CD4-positive, CD25-positive, alpha-beta regulatory T cell (primary cell): ENCODE data around the gene CERS6. TPM values are rescaled to one million over a fixed set of nuclear protein-coding genes. Genes with fewer than 3 reads are reported as not detected.

Experiments used
- ATAC-seq, 2 donors: fragments of 150-1000 bp; cut with Tn5 transposase; one replicate each; pipeline ENCODE4 v1.10.0; 2021; ENCODE audit warnings: low read depth in 2 of 2, moderate number of reproducible peaks in 2 of 2, moderate library complexity in 1 of 2
- DNase-seq, 3 donors: peaks; one replicate each; pipeline versions ENCODE4 v3.0.0 to v3.0.0-alpha.2; 2012 to 2022; ENCODE audit warnings: mixed read lengths in 1 of 3
- H3K27ac ChIP-seq: one replicate; pipeline ENCODE4 v1.7.0; 2013; ENCODE audit warnings: mild to moderate bottlenecking, low read length; ENCODE audit not compliant: insufficient read depth, poor library complexity, severe bottlenecking
- H3K27me3 ChIP-seq: one replicate; pipeline ENCODE4 v1.7.0; 2013; ENCODE audit warnings: low read length; ENCODE audit not compliant: control insufficient read depth, insufficient read depth
- H3K36me3 ChIP-seq: one replicate; pipeline ENCODE4 v1.7.0; 2013; ENCODE audit warnings: mild to moderate bottlenecking, low read length, moderate library complexity; ENCODE audit not compliant: control insufficient read depth, insufficient read depth
- H3K4me1 ChIP-seq: 2 replicates; pipeline ENCODE4 v1.7.0; 2013; ENCODE audit warnings: mild to moderate bottlenecking, low read length; ENCODE audit not compliant: insufficient read depth, control insufficient read depth, poor library complexity, severe bottlenecking
- H3K4me3 ChIP-seq: one replicate; pipeline ENCODE4 v1.7.0; 2013; ENCODE audit warnings: low read depth, mild to moderate bottlenecking, low read length, moderate library complexity
- H3K9me3 ChIP-seq, 2 experiments: 1 replicate in 1 of 2; 2 replicates in 1 of 2; pipeline ENCODE4 v1.7.0; 2013; ENCODE audit warnings: low read length in 2 of 2, mild to moderate bottlenecking in 1 of 2, moderate library complexity in 1 of 2; ENCODE audit not compliant: control insufficient read depth in 2 of 2
- H3K27ac Mint-ChIP-seq, 3 donors: one replicate each; pipeline ENCODE4 v1.8.0; 2020 to 2022; ENCODE audit warnings: mild to moderate bottlenecking in 3 of 3, mixed read lengths in 3 of 3, moderate library complexity in 2 of 3
- H3K27me3 Mint-ChIP-seq: one replicate; pipeline ENCODE4 v1.8.0; 2022; ENCODE audit warnings: mild to moderate bottlenecking, mixed read lengths
- H3K36me3 Mint-ChIP-seq: one replicate; pipeline ENCODE4 v1.8.0; 2020; ENCODE audit warnings: mixed read lengths
- H3K4me1 Mint-ChIP-seq, 4 donors: one replicate each; pipeline ENCODE4 v1.8.0; 2020 to 2022; ENCODE audit warnings: mixed read lengths in 4 of 4, mild to moderate bottlenecking in 1 of 4
- H3K4me3 Mint-ChIP-seq, 4 donors: one replicate each; pipeline ENCODE4 v1.8.0; 2020 to 2022; ENCODE audit warnings: mild to moderate bottlenecking in 4 of 4, mixed read lengths in 4 of 4, moderate library complexity in 3 of 4
- H3K9me3 Mint-ChIP-seq, 7 donors: one replicate each; pipeline ENCODE4 v1.8.0; 2020 to 2022; ENCODE audit warnings: mixed read lengths in 7 of 7, mild to moderate bottlenecking in 3 of 7, moderate library complexity in 2 of 7
- polyA plus RNA-seq, 4 donors: library from polyadenylated mRNA; unstranded; fragments of 300-500 nt; fragmentation: Illumina TruSeq; gene quantifications; one replicate each; pipeline ENCODE4 v1.2.3, GENCODE V29; 2021
- total RNA-seq: library from RNA; stranded (reverse); gene quantifications from one replicate; pipeline ENCODE4 v1.2.3, GENCODE V29; 2022

CERS6 gene
- total and polyA plus RNA-seq, 5 donors from 2014 or later: 1.3 to 5.3 (median 3.6) TPM

DNA sequence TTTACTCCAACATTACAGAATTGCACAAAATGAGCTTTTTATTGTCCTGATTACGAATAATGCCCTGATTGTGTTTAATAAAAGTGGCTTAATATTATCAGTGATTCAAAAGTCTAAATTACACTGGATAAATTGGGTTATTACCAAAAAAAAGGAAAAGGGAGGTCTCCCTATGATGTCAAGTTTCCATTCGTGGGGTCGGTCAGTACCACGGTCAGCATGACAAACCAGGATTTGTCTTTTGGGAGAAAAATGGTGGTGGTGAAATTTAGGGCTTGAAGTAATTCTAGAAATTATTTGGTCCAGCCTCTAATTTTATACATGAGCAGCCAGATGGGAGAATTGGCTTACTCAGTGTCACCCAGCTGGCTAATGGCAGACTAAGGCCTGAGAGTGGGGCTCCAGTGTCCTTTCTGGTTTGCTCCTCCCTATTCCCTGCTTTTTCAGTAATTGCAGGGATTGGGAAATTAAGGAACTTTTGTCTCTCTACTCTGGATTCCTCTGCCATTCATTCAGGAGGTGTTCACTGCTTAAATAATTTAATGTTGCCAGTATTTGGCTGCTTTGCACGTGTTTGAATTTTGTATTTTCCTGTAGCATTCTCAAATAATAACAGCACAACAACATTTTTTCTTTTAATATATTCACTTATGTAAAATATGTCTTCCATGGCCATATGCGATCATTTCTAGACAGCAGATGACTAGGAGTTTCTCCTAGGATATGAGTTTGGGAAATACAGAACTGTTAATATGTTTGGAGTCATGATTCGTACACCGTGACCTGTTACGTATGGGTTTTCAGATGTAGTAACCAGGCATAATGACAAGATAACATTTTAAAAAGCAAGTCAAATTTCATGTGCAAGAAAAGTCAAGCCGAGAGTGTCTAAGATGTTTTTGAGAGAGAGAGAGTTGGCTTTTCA is 217.5 kb downstream of the CERS6 start:
- H3K4me1 Mint-ChIP-seq: peaks cover 0 to 6% (median 3%) of the 10 kb centered on the region in 4 donors

DNA sequence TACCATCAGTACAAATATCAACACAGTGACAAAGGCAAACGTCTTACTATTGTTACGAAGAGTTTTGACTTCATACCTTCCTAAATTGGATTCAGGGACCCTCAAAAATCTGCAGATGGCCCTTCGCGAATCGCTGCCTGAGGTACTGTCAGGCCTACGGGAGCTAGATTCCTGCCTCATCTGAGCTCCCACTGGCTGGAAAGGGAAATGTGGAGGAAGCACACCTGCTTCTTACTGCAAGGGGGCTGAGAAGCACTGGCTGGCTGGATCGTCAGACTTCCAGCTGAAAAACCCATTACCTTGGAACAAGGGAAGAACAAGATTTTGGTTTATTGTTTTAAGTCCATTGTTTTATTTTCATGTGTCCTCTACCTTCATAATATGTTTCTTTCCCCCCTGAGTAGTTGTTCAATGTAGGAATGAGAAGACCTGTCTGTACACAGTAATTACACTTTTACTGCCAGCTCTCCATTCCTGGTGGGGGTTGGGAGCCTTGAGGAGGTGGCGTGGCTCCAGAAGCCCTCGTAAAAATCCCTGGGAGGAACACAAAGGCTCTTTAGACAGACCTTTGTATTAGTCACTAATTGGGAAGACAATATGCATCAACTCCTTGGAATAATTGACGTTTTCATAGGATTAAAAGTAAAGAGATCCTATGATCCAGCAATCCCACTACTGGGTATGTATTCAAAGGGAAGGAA is 222.2 kb downstream of the CERS6 start:
- no peak for ATAC-seq
- H3K4me3 Mint-ChIP-seq: no peak overlapping the region
- Histone ChIP-seq H3K4me1 (no peaks in the 10 kb centered on the region), H3K27ac (no peak overlapping the region), H3K36me3 (no peaks in the 10 kb centered on the region), H3K27me3 (no peaks in the 10 kb centered on the region), H3K9me3 (no peaks in the 10 kb centered on the region), H3K4me3 (no peak overlapping the region)
- no peaks in the 10 kb centered on the region for H3K4me1 Mint-ChIP-seq
- H3K36me3 Mint-ChIP-seq: peaks cover 12% of the 10 kb centered on the region
- H3K27me3 Mint-ChIP-seq: peaks cover 4% of the 10 kb centered on the region
- no peak for DNase-seq
- peaks cover 0 to 2% (median 0%) of the 10 kb centered on the region in 7 donors for H3K9me3 Mint-ChIP-seq
- H3K27ac Mint-ChIP-seq: no peak overlapping the region

More for the DNA sequence above, 217.5 kb downstream of the CERS6 start:
- no peak overlapping the region for H3K4me3 Mint-ChIP-seq
- no peak overlapping the region for H3K27ac Mint-ChIP-seq
- Histone ChIP-seq H3K27me3 (no peaks in the 10 kb centered on the region), H3K9me3 (no peaks in the 10 kb centered on the region), H3K4me3 (no peak overlapping the region), H3K27ac (no peak overlapping the region), H3K4me1 (no peaks in the 10 kb centered on the region), H3K36me3 (no peaks in the 10 kb centered on the region)
- ATAC-seq: no peak
- H3K27me3 Mint-ChIP-seq: peaks cover 4% of the 10 kb centered on the region
- peaks cover 12% of the 10 kb centered on the region for H3K36me3 Mint-ChIP-seq
- peaks cover 0 to 2% (median 0%) of the 10 kb centered on the region in 7 donors for H3K9me3 Mint-ChIP-seq
- DNase-seq: no peak

DNA sequence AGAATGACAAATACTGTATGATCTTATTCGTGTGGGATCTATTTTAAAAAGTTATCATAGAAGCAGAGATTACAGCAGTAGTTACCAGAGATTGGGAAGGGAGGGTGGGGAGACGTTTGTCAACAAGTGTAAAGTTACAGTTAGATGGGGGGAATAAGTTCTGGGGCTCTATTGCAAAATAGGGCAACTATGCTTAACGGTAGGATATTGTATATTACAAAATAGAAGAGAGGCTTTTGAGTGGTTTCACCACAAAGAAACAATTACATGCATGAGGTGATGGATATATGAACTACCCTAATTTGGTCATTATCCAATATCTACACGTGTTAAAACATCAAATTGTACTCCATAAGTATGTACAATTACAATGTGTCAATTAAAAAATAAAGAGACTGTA is 223.0 kb downstream of the CERS6 start:
- H3K36me3 Mint-ChIP-seq: peaks cover 12% of the 10 kb centered on the region
- Histone ChIP-seq H3K27me3 (no peaks in the 10 kb centered on the region), H3K4me3 (no peak overlapping the region), H3K27ac (no peak overlapping the region), H3K4me1 (no peaks in the 10 kb centered on the region), H3K36me3 (no peaks in the 10 kb centered on the region), H3K9me3 (no peaks in the 10 kb centered on the region)
- DNase-seq: no peak
- ATAC-seq: no peak
- H3K27ac Mint-ChIP-seq: no peak overlapping the region
- no peaks in the 10 kb centered on the region for H3K4me1 Mint-ChIP-seq
- H3K9me3 Mint-ChIP-seq: peaks cover 0 to 2% (median 0%) of the 10 kb centered on the region in 7 donors
- H3K4me3 Mint-ChIP-seq: no peak overlapping the region
- H3K27me3 Mint-ChIP-seq: peaks cover 4% of the 10 kb centered on the region

DNA sequence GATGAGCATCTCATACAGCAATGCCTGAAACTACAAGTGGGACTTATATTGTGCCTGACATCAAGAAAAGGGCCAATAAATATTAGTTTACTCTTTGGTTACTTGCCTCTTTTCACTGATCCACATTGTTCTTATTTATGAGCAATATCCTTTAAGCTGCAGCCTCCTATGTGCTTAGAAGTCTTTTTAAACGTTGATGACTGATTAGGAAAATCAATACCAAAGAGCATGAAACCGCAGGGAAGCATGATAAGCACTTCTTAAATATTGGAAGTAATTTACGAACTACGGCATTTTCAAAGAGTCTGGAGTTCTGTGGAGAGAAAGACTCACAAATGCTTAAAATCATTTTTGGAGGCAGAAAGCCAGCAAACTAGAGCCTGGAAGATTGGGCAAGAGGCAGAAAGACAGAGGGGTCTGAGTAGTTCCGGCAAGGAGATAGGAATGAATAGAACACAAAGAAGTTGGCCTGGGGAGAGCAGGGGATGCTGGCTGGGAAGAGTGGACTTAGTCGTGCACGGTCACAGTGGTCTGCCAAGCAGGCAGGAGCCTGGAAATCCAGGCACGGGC is 223.8 kb downstream of the CERS6 start:
- no peak overlapping the region for H3K4me3 ChIP-seq
- H3K36me3 Mint-ChIP-seq: peaks cover 12% of the 10 kb centered on the region
- H3K27ac Mint-ChIP-seq: no peak overlapping the region
- no peaks in the 10 kb centered on the region for H3K4me1 Mint-ChIP-seq
- no peaks in the 10 kb centered on the region for H3K27me3 ChIP-seq
- H3K27ac ChIP-seq: no peak overlapping the region
- no peaks in the 10 kb centered on the region for H3K36me3 ChIP-seq
- no peaks in the 10 kb centered on the region for H3K4me1 ChIP-seq
- H3K9me3 ChIP-seq: no peaks in the 10 kb centered on the region
- no peak for ATAC-seq
- peaks cover 0 to 2% (median 0%) of the 10 kb centered on the region in 7 donors for H3K9me3 Mint-ChIP-seq
- H3K4me3 Mint-ChIP-seq: no peak overlapping the region
- H3K27me3 Mint-ChIP-seq: peaks cover 4% of the 10 kb centered on the region
- no peak for DNase-seq

DNA sequence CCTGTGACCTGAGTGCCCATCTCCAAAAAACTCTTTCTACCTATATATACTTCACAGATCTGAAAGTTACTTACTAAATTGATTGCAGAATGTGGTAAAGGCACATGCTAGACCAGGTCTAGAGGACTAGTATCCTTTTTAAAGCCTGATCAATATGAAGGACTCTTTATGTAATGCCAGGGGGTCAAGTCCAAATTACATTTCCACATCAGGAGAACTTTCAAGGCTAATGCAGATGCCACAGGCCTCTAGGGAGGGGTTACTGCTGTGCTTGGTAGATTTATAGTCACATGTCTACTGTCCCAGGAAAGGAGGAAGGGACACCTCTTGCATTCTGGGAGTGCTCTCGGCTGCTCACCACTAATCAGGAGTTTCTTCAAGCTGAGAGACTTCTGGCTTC is 227.9 kb downstream of the CERS6 start:
- no peak overlapping the region for H3K4me3 Mint-ChIP-seq
- H3K36me3 ChIP-seq: no peaks in the 10 kb centered on the region
- peaks cover 0 to under 1% (median 0%) of the 10 kb centered on the region in 4 donors for H3K4me1 Mint-ChIP-seq

DNA sequence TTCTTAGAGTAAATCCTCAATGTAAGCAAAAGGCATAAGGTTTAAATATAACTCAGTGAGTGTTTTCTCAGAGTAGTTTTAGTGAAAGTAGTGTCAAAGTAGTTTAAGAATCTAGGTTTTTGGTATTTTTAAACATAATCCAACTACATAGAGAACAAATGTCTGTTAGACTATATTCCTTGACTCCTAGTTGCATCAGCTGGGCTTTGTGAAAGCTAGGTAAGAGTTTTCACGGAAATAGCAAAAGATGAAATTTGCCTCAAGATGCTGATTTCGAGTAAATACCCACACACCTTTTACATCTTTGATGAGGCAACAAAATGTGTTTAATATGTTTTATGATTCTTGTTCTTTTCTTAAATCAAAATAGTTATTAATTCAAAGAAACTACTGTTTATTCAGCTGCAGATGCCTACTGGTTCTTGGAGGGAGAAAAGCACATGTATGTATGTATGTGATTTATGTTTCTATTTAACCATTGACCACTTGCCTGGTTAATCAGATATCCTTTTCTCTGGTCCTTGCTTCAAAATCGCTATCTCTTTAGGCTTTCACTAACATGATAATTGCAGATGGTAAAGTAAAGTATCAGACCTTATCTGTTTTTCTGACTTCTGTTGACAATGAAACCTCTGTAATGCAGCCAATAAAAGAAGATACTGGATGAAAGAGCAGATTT is 229.0 kb downstream of the CERS6 start:
- H3K9me3 ChIP-seq: no peaks in the 10 kb centered on the region
- no peaks in the 10 kb centered on the region for H3K4me1 ChIP-seq
- no peaks in the 10 kb centered on the region for H3K27me3 ChIP-seq
- DNase-seq (no peak), ATAC-seq (no peak)
- H3K36me3 ChIP-seq: no peaks in the 10 kb centered on the region
- H3K4me3 ChIP-seq: no peak overlapping the region
- H3K4me3 Mint-ChIP-seq: no peak overlapping the region
- no peak overlapping the region for H3K27ac Mint-ChIP-seq
- H3K27ac ChIP-seq: no peak overlapping the region
- H3K36me3 Mint-ChIP-seq: no peaks in the 10 kb centered on the region
- H3K4me1 Mint-ChIP-seq: peaks cover 0 to 2% (median 0%) of the 10 kb centered on the region in 4 donors
- no peaks in the 10 kb centered on the region for H3K9me3 Mint-ChIP-seq
- no peaks in the 10 kb centered on the region for H3K27me3 Mint-ChIP-seq

More for the DNA sequence above, 227.9 kb downstream of the CERS6 start:
- no peak for DNase-seq
- no peaks in the 10 kb centered on the region for H3K9me3 Mint-ChIP-seq
- Histone ChIP-seq H3K27ac (no peak overlapping the region), H3K4me1 (no peaks in the 10 kb centered on the region), H3K4me3 (no peak overlapping the region), H3K27me3 (no peaks in the 10 kb centered on the region), H3K9me3 (no peaks in the 10 kb centered on the region)
- H3K27me3 Mint-ChIP-seq: no peaks in the 10 kb centered on the region
- no peak for ATAC-seq
- no peak overlapping the region for H3K27ac Mint-ChIP-seq
- H3K36me3 Mint-ChIP-seq: no peaks in the 10 kb centered on the region

DNA sequence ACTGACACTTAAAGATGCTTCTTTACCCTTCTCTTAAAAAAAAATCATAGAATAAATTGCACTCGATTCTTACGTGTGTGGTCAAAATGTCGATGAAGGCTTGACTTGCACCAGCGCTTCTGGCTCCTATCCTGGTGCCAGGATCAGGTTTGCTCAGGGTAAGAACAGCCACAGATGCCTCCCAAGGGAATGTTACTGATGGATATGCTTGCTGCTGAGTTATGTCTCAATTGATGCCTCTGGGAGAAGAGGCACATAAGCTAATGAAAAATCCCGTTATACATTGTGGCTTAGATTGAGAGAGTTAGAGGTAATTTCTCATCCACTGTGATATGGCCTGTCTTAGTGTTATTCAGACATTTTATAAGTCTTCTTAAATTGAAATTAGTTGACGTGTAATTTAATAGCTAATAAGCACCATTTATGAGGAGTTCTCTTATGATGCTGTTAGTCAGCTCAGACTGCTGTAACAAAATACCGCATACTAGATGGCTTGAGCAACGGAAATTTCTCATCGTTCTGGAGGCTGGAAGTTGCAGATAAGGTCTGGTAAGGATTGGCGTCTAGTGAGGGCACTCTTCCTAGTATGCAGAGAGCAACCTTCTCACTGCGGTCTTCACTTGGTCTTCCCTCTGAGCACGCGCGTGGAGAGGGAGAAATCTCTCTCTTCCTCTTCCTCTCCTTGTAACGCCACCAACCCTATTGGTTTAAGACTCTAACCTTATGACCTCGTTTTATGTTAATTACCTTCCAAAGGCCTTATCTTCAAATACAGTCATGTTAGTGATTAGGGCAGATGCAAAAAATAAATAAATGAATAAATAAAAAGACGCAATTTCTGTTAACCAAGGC is 229.8 kb downstream of the CERS6 start:
- ATAC-seq (no peak), DNase-seq (no peak)
- H3K27me3 Mint-ChIP-seq: no peaks in the 10 kb centered on the region
- no peaks in the 10 kb centered on the region for H3K9me3 Mint-ChIP-seq
- peak overlapping the region in 1 of 3 donors; percentile 56 for H3K27ac Mint-ChIP-seq
- no peaks in the 10 kb centered on the region for H3K36me3 Mint-ChIP-seq
- H3K4me3 ChIP-seq: no peak overlapping the region
- H3K4me1 Mint-ChIP-seq: peaks cover 0 to 2% (median 0%) of the 10 kb centered on the region in 4 donors
- no peak overlapping the region for H3K27ac ChIP-seq
- H3K9me3 ChIP-seq: no peaks in the 10 kb centered on the region
- H3K4me1 ChIP-seq: no peaks in the 10 kb centered on the region
- H3K36me3 ChIP-seq: no peaks in the 10 kb centered on the region
- H3K4me3 Mint-ChIP-seq: no peak overlapping the region
- no peaks in the 10 kb centered on the region for H3K27me3 ChIP-seq
